ENCODE measurements around the gene RFC5.
"Not testable (repeated sequence)": the region's sequence is repeated elsewhere in the genome, so short reads cannot be mapped to it uniquely, and the experiment has no call there.

Gene RFC5

DNA sequence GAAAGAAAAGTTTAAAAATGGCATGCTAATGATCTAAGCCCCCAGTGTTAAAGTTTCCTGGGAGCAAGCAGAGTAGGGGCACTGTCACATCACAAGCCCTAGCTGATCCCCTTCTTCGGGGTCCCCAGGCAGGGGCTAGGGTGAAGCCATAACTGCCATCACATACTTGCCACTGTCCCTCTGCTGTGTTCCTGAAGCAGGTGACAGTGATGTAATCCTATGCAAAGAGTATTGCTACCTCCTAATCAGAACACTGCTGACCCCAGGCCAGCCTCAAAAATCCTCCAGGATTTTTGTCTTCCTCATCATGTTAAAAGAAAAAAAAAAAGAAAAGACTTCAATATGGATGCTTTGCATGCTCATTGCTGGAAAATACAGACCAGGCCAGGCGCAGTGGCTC is 1.2 kb upstream of the RFC5 start:
- no peak for DNase-seq (ENCODE audit: low read depth in 2 of 2)

DNA sequence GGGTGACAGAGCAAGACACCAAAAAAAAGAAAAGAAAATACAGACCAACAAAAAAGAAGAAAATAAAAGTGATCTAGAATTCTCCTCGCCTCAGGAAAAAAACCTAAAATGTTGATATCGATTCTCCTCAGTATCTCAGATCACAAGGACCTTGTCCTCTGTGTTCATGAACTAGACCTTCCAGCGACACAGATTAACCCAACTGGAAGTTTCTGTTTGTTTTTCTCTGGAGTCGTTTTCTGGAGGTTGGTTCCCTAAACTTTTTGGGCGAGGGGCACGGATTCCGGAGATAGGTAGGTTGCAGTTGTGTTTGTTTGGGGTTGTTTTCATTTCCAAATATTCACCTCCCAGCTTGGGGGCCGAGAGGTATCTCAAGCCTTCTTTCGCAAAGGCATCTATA is 559 bp upstream of the RFC5 start:
- no peak for DNase-seq (ENCODE audit: low read depth in 2 of 2)

DNA sequence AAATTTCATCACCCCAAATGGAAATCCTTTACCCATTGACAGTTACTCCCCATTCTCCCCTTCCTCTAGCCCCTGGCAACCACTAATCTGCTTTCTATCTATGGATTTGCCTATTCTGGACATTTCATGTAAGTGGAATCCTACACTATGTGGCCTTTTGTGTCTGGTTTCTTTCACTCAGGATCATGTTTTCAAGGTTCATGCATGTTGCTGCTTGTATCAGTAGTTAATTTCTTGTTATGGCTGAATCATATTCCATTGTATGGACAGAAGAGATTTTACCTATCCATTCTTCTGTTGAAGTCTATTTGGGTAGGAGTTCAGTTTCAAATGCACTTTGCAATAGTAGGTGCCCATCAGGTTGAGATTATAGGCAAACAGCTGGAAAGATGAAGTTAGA is 1.4 kb downstream of the RFC5 start:
- no peak for DNase-seq (ENCODE audit: low read depth in 2 of 2)

DNA sequence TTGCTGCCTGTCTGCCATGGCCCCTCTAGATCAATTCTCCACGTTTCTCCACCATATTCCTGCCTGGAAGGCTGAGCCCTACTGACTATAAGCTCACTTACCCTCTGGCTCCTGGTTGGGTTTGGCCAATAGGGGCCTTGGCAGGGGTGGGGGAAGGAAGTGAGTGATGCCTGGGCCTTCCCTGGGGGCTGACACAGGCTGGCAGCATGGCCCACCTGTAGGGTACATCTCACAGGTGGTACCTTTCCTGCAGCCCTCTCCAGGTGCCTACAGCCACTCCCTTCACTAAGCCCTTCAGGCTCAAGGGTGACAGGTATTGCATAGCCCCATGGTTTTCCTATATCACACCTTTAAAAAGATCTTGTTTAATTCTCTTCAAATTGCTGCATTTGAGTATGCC is 3.5 kb downstream of the RFC5 start:
- no peak for DNase-seq (ENCODE audit: low read depth in 2 of 2)

DNA sequence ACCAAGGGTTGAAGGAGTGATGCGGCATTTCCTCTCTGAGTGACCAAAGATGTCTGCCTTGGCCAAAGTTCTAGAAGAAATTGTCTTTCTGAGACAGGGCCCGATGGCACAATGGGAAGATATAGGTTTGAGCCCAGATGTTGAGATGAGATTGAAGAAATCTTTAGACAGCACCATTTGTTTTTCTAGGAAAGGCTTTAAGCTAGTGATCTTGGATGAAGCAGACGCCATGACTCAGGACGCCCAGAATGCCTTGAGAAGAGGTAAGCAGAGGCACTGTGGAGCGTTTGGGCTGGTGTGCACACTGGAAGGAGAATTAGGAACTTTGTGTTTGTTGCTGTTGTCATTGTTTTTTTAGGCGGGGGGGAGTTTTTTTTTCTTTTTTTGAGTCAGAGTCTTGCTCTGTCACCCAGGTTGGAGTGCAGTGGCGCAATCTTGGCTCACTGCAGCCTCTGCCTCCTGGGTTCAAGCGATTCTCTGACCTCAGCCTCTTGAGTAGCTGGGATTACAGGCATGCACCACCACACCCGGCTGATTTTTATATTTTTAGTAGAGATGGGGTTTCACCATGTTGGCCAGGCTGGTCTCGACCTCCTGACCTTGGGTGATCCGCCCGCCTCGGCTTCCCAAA is 5.7 kb downstream of the RFC5 start:
- not testable (repeated sequence) for DNase-seq (ENCODE audit: low read depth in 2 of 2)

DNA sequence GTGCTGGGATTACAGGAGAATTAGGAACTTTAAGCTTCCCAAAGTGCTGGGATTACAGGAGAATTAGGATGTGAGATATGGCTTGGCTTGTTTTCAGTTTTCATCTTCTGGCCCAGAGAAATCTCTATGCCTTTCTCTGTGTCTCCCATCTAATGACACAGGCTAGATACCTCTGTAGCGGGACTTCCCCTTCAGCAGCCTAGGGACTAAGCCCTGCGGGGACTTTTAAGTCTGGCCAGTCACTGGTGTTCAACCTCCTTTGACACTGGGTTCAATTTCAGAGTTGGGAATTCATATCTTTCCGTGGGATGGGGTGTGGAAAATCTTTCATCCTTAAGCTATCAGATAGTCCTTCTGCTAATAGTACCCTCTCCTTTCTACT is 6.2 kb downstream of the RFC5 start:
- no peak for DNase-seq (ENCODE audit: low read depth in 2 of 2)

DNA sequence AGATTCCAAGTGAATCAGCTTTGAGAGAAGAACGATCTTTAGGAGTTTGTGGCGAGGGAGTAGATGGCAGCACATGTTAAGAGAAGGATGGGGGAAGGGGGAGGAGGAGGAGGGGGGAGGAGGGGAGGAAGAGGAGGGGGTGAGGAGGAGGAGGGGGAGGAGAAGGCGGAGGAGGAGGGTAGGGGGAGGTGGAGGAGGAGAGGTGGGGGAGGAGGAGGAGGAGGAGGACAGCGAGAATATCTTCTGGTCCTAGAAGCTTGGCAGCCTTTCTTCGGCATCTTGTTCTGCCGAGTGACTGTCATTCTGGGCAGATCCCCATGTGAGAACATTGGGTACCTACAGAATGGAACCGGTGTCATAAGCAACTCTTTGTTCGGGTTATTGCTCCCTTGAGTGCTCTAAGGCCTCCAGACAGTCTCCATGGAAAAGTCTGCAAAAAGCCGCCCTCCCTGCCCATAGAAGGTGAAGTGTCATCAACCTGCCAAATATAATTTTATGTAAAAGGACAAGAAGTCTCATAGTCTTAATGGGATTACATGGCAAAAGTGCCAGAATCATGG is 6.9 kb downstream of the RFC5 start:
- no peak for DNase-seq (ENCODE audit: low read depth in 2 of 2)

DNA sequence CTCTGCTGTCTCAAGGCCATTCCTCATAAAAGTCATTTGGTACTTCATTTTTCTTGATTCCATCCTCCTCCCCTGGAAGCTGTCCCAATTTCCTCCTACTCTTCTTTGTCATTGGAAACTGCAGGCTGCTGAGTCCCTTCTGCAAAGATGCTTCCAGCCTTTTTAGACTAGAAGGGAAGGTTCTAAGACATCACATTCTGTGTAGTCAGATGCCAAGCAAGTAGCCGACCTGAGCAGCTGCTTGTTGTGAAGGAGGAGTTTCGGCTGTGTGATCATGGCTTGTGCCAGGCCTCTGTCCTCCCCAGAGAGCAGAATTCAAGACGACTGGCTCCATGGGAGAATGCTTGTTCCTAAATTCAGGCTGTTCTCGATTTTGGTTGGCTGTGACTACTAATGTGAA is 8.7 kb downstream of the RFC5 start:
- DNase-seq (ENCODE audit: low read depth in 2 of 2): no peak

DNA sequence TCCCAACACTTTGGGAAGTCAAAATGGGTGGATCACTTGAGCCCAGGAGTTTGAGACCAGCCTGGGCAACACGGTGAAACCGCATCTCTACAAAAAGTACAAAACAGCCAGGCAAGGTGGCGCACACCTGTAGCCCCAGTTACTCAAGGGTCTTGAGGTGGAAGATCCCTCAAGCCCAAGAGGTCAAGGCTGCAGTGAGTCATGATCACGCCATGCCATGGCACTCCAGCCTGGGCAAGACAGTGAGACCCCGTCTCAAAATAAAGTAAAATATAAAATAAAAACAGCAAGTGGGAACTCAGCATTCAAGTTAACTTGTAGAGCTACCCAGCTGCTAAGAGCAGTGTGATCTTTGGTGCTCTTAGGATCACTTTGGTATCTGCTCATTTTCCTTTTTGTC is 12.7 kb downstream of the RFC5 start:
- DNase-seq (ENCODE audit: low read depth in 2 of 2): no peak

DNA sequence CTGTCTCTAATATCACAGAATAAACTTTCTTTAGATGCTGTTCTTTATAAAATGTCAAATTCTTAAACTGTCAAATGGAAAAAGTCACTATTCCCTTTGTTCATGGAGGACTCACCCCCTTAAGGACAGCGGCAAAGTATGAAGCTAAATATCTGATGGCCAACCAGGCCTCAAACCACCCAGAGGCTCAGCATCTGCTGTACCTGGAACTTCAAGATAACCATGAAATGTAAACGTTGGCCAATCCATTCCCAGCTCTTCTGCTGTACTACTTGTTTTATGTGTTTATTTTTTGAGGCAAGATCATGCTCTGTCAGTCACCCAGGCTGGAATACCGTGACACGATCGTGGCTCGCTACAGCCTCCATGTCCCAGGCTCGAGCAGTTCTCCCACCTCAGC is 15.7 kb downstream of the RFC5 start:
- DNase-seq (ENCODE audit: low read depth in 2 of 2): no peak

DNA sequence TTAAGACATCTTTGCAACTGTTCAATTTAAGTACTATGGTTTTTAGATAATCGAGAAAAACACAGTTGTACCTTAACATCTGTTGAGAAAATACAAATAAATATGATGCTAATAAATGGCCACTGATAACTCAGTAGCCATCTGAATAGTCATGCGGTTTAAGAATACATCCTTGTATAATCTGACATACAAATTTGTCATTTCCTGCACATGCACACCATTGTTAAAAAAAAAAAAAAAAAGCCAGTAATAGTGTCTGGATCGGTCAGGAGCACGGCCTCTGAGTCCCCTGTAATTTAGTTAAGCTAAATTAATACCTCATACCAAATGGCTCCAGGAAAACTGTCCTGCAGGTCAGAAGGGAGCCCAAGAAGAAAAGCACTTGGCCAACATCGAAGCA is 16.8 kb downstream of the RFC5 start:
- no peak for DNase-seq (ENCODE audit: low read depth in 2 of 2)

DNA sequence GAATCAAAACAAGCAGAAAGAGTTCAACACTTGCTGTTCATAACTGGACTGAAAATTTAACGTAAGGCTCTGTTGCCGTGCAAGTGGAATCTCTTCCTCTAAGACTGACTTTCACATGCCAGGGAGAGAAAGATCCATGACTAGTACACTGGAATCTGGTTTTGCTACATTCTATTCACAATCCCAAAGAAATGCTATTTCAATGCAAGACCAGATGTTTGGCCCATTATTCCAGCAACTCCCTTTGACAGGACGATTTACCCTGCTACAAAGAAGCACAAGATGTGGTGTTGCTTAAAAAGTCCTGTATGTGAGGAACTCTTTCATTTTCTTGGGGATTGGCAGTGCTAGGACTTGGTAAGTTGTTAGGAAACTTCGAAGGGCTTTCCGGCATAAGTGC is 17.4 kb downstream of the RFC5 start:
- DNase-seq (ENCODE audit: low read depth in 2 of 2): no peak

DNA sequence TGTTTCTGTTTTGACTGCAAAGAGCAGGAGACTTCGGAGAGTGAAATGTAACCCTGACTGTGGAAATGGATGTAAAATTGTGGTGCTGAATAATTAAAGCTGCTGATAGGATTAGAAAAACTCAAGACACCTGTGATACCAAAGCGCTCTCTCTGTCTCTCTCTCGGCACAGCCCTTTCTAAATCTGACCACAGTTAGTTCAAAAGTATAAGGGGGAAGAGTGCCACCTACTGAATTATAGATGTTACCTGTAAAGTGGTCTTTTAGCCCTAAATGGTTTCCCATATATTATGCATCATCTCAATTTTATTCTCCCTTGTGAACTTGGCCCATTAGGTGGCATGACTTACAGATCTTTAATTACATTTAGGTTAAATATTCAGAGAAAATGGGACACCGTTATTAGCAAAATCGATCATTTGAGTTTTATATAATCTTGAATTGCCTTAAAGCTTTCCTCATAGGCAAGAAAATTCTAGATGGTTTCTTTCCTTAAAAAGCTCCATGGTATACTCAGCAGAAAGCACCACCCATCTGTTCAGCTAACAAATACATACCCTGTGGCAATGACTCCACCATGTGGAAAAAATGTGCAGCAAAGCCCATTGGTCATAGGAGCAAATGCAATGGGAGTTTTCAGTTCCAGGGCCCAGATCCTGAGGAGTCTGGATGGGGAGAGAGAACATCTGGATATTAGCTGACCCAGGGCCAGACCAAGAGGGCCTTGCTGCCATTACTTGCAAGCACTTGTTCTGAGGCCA is 18.1 kb downstream of the RFC5 start:
- DNase-seq (ENCODE audit: low read depth in 2 of 2): no peak

DNA sequence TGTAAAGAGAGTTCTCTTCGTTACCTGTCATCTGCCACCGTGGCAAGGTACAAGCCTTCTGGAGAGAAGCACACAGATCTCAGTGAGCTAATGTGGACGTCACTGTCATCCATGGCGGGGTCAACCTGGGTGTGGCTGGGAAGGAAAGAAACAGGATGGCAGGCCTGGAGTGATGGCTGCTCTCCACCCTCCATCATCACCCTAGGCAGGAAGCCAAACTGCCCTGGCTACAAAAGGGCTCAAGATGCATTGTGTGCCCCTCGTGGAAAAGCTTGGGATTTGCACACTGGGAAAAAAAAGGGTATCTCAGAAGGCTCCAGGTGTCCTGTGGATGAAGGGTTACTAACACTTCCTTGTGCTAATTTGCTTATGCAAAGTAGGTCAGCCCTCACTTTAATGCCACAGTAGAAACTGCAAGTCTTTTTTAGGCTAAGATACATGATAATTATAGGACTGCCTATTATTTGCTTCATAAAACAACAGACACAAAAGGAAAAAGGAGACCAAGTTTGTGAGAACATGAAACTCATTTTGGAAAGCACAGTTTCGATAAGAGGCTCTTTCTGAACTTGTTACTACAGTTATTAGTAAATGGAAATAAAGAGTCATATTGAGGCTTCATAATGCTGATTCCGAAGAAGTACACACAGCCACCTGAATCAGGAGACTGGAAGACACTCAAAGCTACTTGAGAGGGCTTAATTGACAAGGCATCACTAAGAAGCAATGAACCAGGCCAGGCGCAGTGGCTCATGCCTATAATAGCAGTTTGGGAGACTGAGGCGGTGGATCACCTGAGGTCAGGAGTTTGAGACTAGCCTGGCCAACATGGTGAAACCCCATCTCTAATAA is 18.9 kb downstream of the RFC5 start:
- DNase-seq (ENCODE audit: low read depth in 2 of 2): no peak

DNA sequence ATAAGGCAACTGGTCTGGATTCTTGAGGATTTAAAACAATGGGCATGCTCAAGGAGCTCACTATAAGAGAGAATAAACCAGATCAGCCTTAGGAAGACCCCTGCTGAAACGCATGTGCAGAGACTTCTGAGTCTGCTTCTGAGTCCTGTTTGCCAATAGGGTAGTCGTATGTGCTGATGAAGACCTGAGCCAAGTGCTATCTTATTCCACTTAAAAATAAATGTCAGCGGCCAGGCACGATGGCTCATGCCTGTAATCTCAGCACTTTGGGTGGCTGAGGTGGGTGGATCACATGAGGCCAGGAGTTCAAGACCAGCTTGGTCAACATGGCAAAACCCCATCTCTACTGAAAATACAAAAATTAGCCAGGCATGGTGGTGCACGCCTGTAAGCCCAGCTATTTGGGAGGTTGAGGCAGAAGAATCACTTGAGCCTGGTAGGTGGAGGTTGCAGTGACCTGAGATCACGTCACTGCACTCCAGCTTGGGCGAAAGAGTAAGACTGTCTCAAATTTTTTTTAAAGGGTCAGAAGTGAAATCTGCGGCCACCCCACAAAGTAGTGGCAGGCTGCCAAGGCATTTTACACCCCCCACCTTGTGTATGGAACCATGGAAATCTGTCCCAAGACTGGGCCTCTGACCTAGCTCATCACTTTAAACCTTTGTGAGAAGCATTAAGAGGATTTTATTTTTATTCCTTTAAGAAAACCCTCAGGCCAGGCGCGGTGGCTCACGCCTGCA is 20.3 kb downstream of the RFC5 start:
- DNase-seq (ENCODE audit: low read depth in 2 of 2): no peak

DNA sequence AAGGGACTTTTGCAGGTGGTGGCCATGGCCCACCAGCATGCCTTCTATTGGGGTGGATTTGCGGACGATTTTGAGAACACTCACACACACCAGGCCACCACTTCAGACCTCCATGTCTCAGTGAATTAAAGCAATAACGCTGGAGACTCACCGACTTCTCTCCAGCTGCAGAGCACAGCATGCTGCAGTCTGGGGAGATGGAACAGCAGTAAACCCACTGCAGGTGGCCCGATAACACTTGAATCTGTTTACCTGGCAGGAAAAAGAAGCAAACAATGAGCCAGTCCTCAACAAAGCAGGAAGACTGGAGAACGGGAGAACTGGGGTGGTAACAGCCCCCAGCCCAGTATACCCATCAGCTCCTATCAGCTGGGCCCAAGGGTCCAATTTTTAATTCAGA is 21.6 kb downstream of the RFC5 start:
- no peak for DNase-seq (ENCODE audit: low read depth in 2 of 2)

DNA sequence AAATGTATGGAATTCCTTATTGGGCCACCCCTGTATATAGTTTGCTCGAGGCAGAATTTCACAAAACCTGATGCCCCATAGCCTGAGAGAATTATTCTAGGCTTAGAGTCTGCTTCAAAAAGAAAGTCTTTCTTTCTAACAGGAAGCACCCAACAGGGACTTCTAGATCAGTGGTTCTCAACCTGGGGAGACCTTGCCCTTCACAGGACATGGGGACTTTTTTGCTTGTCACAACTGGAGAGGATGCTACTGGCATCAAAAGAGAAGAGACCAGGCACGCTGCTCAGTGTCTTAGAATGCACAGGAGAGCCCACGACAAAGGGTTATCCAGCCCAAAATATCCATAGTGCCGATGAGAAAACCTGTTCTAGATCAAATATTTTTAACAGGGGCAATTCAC is 25.6 kb downstream of the RFC5 start:
- no peak for DNase-seq (ENCODE audit: low read depth in 2 of 2)

DNA sequence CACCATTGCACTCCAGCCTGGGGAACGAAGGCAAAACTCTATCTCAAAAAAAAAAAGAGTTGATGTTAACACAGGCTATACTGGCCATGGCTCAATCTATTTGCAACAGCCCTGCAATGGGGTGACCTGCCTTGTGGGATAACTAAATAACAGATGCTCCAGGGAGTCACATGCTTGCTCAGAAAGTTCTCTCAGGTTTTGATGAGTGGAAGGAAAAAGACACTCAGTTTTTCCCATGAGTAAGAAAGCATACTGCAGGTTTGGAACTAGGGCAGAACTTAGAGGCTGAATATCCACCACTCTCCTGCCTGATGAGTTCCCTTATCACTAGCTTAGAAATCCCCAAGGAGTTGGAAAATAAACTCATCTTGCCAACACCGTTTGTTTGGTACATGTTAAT is 27.6 kb downstream of the RFC5 start:
- DNase-seq (ENCODE audit: low read depth in 2 of 2): no peak

DNA sequence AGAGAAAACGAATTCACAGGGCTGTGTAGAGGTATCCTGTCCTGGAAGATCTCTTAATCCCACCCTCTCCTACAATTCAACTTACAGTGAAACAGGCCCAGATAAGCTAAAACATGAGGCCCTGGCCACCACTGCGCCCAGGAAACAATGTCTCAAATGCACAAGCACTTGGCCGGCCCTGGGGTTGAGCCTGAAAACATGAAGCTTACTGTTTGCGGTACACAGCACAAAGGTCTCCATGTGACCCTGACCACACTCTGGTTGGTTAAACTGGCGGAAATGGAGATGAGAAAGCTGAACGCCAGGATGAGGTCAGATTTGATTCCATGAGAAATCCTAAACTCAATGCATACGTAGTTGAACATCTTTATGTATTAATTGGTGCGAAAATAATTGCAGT is 28.1 kb downstream of the RFC5 start:
- no peak for DNase-seq (ENCODE audit: low read depth in 2 of 2)

DNA sequence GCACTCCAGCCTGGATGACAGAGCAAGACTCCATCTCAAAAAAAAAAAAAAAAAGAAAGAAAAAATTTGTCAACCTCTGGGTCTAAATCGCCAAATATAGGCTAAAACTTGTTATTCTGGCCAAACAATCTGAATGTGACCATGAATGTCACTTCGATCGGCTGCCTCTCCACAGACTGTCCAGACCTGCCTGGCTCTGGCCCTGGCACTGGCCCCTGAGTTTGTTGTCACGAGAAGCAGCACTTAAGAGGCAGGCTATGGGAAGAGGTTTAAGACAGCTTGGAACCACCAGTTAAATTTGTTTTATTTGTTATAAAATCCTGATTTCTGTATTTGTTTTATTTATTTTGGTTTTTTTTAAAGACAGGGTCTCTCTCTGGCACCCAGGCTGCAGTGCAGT is 29.9 kb downstream of the RFC5 start:
- no peak for DNase-seq (ENCODE audit: low read depth in 2 of 2)

DNA sequence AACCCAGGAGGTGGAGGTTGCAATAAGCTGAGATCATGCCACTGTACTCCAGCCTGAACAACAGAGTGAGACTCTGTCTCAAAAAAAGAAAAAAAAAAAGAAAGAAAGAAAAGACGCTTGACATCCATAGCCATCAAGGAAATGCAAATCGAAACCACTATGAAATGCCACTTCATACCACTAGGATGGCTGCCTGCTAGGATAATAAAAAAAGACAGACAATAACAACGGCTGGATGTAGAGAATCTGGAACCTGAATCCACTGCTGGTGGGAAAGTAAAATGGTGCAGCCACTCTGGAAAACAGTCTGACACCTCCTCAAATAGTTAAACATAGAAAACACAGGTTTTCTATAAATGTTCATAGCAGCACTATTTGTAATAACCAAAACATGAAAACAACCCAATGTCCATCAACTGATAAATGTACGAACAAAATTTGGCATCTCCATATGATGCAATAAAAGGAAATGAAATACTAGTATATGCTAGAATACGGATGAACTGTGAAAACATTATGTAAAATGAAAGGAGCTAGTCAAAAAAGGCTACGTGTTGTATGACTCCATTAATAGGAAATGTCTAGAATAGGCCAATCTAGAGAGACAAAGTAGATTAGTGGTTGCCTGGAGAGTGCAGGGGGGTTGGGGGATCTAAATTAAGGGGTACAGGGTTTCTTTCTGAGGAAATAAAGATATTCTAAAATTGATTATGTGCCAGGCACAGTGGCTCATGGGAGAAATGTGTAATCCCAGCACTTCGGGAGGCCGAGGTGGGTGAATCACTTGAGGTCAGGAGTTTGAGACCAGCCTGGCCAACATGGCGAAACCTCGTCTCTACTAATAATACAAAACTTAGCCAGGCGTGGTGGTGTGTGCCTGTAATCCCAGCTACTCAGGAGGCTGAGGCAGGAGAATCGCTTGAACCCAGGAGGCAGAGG is 34.7 kb downstream of the RFC5 start:
- DNase-seq (ENCODE audit: low read depth in 2 of 2): no peak
